ENCODE data around the gene ZNF526.

DNA sequence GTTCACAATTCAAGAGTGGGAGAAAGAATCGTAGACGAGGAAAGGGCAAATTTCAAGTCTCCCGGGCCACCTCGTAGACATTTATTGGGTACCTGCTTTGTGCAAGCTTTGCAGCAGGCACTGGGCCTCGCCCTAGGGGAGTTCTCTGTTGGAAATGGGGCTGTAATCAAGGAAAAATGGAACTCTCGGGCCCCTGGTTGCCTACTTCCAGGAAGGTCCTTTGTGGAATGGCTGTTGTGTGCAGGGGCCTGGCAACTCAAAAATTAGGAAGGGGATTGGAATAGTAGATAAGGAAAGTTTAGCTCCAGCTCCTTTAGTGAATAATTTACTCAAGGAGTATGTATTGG is 612 bp downstream of the ZNF526 start:
- TF ChIP-seq TAF1 (IDR thresholded peaks at IDR 0.05; ENCODE audit: low read depth) (no peak), EP300 (conservative IDR thresholded peaks at IDR 0.05; ENCODE audit: poor library complexity, severe bottlenecking) (no peak)
- TF ChIP-seq, protein P1, sequence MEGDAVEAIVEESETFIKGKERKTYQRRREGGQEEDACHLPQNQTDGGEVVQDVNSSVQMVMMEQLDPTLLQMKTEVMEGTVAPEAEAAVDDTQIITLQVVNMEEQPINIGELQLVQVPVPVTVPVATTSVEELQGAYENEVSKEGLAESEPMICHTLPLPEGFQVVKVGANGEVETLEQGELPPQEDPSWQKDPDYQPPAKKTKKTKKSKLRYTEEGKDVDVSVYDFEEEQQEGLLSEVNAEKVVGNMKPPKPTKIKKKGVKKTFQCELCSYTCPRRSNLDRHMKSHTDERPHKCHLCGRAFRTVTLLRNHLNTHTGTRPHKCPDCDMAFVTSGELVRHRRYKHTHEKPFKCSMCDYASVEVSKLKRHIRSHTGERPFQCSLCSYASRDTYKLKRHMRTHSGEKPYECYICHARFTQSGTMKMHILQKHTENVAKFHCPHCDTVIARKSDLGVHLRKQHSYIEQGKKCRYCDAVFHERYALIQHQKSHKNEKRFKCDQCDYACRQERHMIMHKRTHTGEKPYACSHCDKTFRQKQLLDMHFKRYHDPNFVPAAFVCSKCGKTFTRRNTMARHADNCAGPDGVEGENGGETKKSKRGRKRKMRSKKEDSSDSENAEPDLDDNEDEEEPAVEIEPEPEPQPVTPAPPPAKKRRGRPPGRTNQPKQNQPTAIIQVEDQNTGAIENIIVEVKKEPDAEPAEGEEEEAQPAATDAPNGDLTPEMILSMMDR (IDR thresholded peaks at IDR 0.05; ENCODE audit: poor library complexity, severe bottlenecking), result no peak

All from neural cell (in vitro differentiated cells).